Subcutaneous abdominal adipose tissue (tissue), 5 donors: ENCODE data around the gene LYPD5.
A peak's percentile ranks its signal among the peaks of the same experiment; 100 is the strongest.
"Not testable (repeated sequence)": the region's sequence is repeated elsewhere in the genome, so short reads cannot be mapped to it uniquely, and the experiment has no call there.

Experiments
- H3K27ac ChIP-seq: one replicate; pipeline ENCODE4 v1.7.0; 2013; ENCODE audit warnings: low read depth, mild to moderate bottlenecking, inconsistent platforms, low read length, moderate library complexity
- H3K27me3 ChIP-seq, 5 donors: one replicate each; pipeline ENCODE4 v1.7.0; 2013; ENCODE audit warnings: low read length in 5 of 5, inconsistent platforms in 1 of 5; ENCODE audit not compliant: control insufficient read depth in 5 of 5, insufficient read depth in 4 of 5
- H3K36me3 ChIP-seq, 5 donors: one replicate each; pipeline ENCODE4 v1.7.0; 2013; ENCODE audit warnings: low read length in 5 of 5; ENCODE audit not compliant: control insufficient read depth in 5 of 5, insufficient read depth in 5 of 5
- H3K4me1 ChIP-seq, 5 donors: one replicate each; pipeline ENCODE4 v1.7.0; 2013; ENCODE audit warnings: low read length in 5 of 5, mild to moderate bottlenecking in 3 of 5, moderate library complexity in 1 of 5; ENCODE audit not compliant: control insufficient read depth in 5 of 5, insufficient read depth in 5 of 5
- H3K4me3 ChIP-seq, 5 donors: one replicate each; pipeline ENCODE4 v1.7.0; 2013; ENCODE audit warnings: low read length in 5 of 5, low read depth in 1 of 5
- H3K9ac ChIP-seq, 5 donors: one replicate each; pipeline ENCODE4 v1.7.0; 2013; ENCODE audit warnings: low read length in 5 of 5, mild to moderate bottlenecking in 4 of 5, moderate library complexity in 3 of 5
- H3K9me3 ChIP-seq, 5 donors: one replicate each; pipeline ENCODE4 v1.7.0; 2013; ENCODE audit warnings: low read length in 5 of 5; ENCODE audit not compliant: control insufficient read depth in 5 of 5
- donor health status: healthy.
- donor health status: healthy.
- donor health status: healthy.
- donor health status: healthy.
- donor health status: healthy.

The LYPD5 gene, protein sequence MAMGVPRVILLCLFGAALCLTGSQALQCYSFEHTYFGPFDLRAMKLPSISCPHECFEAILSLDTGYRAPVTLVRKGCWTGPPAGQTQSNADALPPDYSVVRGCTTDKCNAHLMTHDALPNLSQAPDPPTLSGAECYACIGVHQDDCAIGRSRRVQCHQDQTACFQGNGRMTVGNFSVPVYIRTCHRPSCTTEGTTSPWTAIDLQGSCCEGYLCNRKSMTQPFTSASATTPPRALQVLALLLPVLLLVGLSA

DNA sequence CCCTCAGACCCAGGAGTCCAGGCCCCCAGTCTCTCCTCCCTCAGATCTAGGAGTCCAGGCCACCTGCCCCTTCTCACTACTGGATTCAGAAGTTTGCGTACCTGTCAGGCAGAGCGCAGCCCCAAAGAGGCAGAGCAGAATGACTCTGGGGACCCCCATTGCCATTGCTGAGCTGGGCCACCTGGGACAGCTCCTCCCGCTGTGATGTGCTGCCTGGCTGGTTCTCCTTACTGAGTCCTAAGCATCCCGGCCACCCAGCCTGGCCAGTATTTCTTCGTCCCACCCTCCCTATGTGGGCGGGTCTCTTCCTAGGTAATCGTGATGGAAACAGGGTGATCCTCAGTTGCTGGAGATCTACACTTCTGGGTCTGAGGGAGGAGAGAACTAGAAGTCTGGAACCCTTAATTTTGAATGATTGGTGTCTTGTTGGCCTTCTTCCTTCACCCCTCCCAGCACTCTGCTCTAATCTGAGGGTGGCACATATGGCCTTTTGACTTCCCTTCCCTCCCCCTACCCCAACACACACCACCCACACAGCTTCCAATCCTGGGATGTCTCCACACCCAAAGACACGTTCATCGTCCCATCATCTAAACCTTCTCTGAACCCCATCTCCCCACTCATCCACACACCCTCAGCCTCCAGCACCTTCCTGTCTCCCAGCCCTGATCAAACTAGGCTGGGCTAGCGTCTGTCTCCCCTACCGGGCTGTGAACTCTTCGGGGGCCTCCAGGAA, at the start of gene LYPD5:
TSS of gene LYPD5 (minus strand) at position 232 of the 736 bp plus-strand sequence. CDS start at position 165, 67 bp downstream.
- Histone ChIP-seq H3K4me1 (peaks cover 0 to 11% (median 10%) of the 10 kb centered on the region in 5 donors), H3K9ac (no peak within 1 kb of the TSS), H3K27ac (no peak within 1 kb of the TSS), H3K36me3 (no peaks in the 10 kb centered on the region), H3K4me3 (no peak within 1 kb of the TSS), H3K9me3 (no peaks in the 10 kb centered on the region), H3K27me3 (peaks cover 9 to 16% (median 15%) of the 10 kb centered on the region in 5 donors)

GRCh38 chr19:43848821-43849220, 46.6 kb upstream of the LYPD5 start:
- H3K36me3 ChIP-seq = peaks cover 27 to 66% (median 45%) of the 10 kb centered on the region in 5 donors
- peak overlapping the region in 4 of 5 donors; percentile 6 to 54 (median 46) for H3K4me3 ChIP-seq
- peaks cover 69 to 89% (median 87%) of the 10 kb centered on the region in 5 donors for H3K9me3 ChIP-seq
- no peak overlapping the region for H3K9ac ChIP-seq
- H3K27ac ChIP-seq = no peak overlapping the region
- no peaks in the 10 kb centered on the region for H3K27me3 ChIP-seq
- no peaks in the 10 kb centered on the region for H3K4me1 ChIP-seq

DNA sequence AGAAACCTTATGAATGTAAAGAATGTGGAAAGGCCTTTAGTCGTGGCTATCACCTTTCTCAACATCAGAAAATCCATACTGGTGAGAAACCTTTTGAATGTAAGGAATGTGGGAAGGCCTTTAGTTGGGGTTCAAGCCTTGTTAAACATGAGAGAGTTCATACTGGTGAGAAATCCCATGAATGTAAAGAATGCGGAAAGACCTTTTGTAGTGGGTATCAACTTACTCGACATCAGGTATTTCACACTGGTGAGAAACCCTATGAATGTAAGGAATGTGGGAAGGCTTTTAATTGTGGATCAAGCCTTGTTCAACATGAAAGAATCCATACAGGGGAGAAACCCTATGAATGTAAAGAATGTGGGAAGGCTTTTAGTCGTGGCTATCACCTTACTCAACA, 45.6 kb upstream of the LYPD5 start:
- no peak overlapping the region for H3K9ac ChIP-seq
- H3K27me3 ChIP-seq = no peaks in the 10 kb centered on the region
- H3K9me3 ChIP-seq = peaks cover 76 to 94% (median 91%) of the 10 kb centered on the region in 5 donors
- no peak overlapping the region for H3K27ac ChIP-seq
- peaks cover 36 to 73% (median 54%) of the 10 kb centered on the region in 5 donors for H3K36me3 ChIP-seq
- H3K4me3 ChIP-seq = peak overlapping the region; percentile 6 to 54 (median 47)
- H3K4me1 ChIP-seq = no peaks in the 10 kb centered on the region

DNA sequence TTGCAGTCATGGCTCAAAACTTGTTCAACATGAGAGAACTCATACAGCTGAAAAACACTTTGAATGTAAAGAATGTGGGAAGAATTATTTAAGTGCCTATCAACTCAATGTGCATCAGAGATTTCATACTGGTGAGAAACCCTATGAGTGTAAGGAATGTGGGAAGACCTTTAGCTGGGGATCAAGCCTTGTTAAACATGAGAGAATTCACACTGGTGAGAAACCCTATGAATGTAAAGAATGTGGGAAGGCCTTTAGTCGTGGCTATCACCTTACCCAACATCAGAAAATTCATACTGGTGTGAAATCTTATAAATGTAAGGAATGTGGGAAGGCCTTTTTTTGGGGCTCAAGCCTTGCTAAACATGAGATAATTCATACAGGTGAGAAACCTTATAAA, 45.0 kb upstream of the LYPD5 start:
- Histone ChIP-seq H3K4me3 (peak overlapping the region; percentile 6 to 54 (median 47)), H3K4me1 (no peaks in the 10 kb centered on the region), H3K9me3 (peaks cover 76 to 94% (median 91%) of the 10 kb centered on the region in 5 donors), H3K9ac (no peak overlapping the region), H3K27me3 (no peaks in the 10 kb centered on the region), H3K36me3 (peaks cover 42 to 74% (median 61%) of the 10 kb centered on the region in 5 donors), H3K27ac (no peak overlapping the region)

GRCh38 chr19:43842007-43842406, 39.8 kb upstream of the LYPD5 start:
- Histone ChIP-seq H3K4me3 (peak overlapping the region; percentile 18 to 66 (median 35)), H3K36me3 (peaks cover 75 to 88% (median 80%) of the 10 kb centered on the region in 5 donors), H3K27me3 (no peaks in the 10 kb centered on the region), H3K9ac (no peak overlapping the region), H3K27ac (no peak overlapping the region), H3K4me1 (no peaks in the 10 kb centered on the region), H3K9me3 (peaks cover 77 to 95% (median 88%) of the 10 kb centered on the region in 5 donors)

DNA sequence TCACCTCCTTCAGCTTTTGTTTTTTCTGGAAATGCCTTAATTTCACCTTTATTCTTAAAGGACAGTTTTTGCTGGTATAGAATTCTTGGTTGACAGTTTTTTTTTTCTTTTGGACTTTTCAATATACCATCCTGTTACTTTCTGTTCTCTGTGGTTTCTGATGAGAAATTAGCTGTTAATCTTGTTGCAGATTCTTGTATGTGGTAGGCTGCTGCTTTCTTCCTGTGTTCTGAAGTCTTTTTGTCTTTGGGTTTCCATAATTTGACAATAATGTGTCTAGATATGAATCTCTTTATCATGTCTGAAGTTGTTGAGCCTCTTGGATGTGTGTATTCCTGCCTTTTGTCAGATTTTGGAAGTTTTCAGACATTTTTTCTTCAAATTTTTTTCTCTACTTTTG, 36.9 kb upstream of the LYPD5 start:
- Histone ChIP-seq H3K27me3 (no peaks in the 10 kb centered on the region), H3K36me3 (peaks cover 73 to 92% (median 84%) of the 10 kb centered on the region in 5 donors), H3K9me3 (peaks cover 69 to 90% (median 75%) of the 10 kb centered on the region in 5 donors), H3K9ac (no peak overlapping the region), H3K27ac (no peak overlapping the region), H3K4me1 (no peaks in the 10 kb centered on the region), H3K4me3 (peak overlapping the region in 2 of 5 donors; percentile 31 to 63)

DNA sequence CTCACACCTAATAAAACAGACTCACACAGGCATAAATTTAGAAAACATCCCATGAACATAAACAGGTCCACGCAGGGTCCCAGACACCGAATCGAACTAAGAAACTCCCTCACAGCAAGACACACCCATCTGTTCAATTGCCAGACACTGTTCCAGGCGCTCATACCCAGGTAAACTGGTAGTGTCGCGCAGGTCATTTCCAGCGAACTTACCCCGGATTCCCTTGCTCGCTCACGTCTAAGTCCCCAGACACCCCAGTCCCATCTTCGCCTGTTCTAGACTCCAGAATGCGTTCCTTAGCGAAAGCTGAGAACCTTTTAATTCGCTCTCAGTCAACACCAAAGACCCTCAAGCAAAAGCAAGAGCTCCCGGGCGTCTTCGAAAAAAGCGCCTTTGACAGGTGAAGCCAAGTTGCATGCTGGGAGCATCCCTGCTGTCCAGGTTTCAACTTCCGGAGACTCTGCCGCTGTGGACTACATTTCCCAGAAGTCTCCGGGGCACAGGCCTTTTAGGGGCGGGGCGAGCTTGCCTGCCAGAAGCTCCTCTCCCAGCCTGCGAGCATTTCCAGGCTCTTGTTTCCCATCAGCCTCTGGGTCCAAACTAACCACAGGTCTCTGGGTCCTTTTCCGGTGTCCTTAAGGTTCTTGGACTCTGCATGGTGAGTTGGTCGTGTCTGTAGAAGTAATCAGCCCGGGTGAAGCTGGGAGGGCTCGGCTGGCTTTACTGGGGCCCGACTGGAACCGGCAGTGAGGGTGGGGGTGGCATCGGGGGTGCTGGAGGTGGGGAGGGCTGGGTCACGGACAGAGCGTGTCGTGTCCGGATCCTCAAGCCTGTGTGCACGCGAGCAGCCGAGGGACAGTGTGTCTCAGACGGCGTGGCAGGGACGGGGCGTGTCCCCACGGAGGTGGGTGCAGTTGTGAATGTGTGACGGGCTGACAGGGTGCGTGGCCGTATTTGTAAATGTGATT, 24.8 kb upstream of the LYPD5 start, which contains the start of gene ZNF283:
TSS of gene ZNF283 (plus strand) at position 535 of the 968 bp plus-strand sequence. CDS start 6,184 bp downstream, outside the sequence.
- H3K9ac ChIP-seq = peak within 1 kb of the TSS; percentile 50 to 73 (median 63)
- peaks cover 0 to 3% (median 0%) of the 10 kb centered on the region in 5 donors for H3K9me3 ChIP-seq
- H3K4me1 ChIP-seq = peaks cover 0 to 14% (median 11%) of the 10 kb centered on the region in 5 donors
- peak within 1 kb of the TSS; percentile 54 for H3K27ac ChIP-seq
- H3K36me3 ChIP-seq = peaks cover 9 to 22% (median 16%) of the 10 kb centered on the region in 5 donors
- H3K4me3 ChIP-seq = peak within 1 kb of the TSS; percentile 64 to 89 (median 81)
- H3K27me3 ChIP-seq = peaks cover 0 to under 1% (median 0%) of the 10 kb centered on the region in 5 donors

GRCh38 chr19:43824572-43824971, 22.3 kb upstream of the LYPD5 start:
- not testable (repeated sequence) for H3K9me3 ChIP-seq, H3K36me3 ChIP-seq, H3K9ac ChIP-seq, H3K4me3 ChIP-seq, H3K27ac ChIP-seq
- H3K4me1 ChIP-seq = peaks cover 3 to 22% (median 19%) of the 10 kb centered on the region in 5 donors
- H3K27me3 ChIP-seq = peaks cover 2 to 11% (median 10%) of the 10 kb centered on the region in 5 donors

DNA sequence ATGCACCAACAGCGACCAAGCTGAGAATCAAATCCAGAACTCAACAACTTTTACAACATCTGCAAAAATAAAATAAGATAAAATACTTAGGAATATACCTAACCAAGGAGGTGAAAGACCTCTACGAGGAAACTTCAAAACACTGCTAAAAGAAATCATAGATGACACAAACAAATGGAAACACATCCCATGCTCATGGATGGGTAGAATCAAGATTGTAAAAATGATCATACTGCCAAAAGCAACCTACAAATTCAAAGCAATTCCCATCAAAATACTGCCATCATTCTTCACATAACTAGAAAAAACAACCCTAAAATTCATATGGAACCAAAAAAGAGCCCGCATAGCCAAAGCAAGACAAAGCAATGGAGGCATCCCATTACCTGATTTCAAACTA, 21.6 kb upstream of the LYPD5 start:
- not testable (repeated sequence) for H3K4me3 ChIP-seq, H3K36me3 ChIP-seq, H3K9ac ChIP-seq, H3K27ac ChIP-seq, H3K9me3 ChIP-seq
- H3K4me1 ChIP-seq = peaks cover 3 to 22% (median 19%) of the 10 kb centered on the region in 5 donors
- H3K27me3 ChIP-seq = peaks cover 2 to 13% (median 10%) of the 10 kb centered on the region in 5 donors
